MCF 10A (cell line): Measurements from ENCODE around the gene FBXO47. TPM values are rescaled to one million over a fixed set of nuclear protein-coding genes. Genes with fewer than 3 reads are reported as not detected.

ENCODE experiments used
- BruUV-seq: library from RNA; stranded (reverse); fragments of 400-500 nt; replicated peaks from 2 replicates; lab custom pipeline; 2021; lab: Mats Ljungman, UMichigan
- CTCF ChIA-PET: fragments of 300-600 bp; sonication (Branson Sonifier 250); formaldehyde crosslinking; extraction: SDS; loops from one replicate; lab custom pipeline; 2021; ENCODE audit warnings: antibody characterized with exemption, inconsistent platforms; lab: Yijun Ruan, JAX
- POLR2A ChIA-PET: fragments of 300-600, 350-650 bp; sonication (Branson Sonifier 250); formaldehyde crosslinking; extraction: SDS; loops from one replicate; lab custom pipeline; 2020; ENCODE audit warnings: antibody characterized with exemption, inconsistent platforms; lab: Yijun Ruan, JAX
- DNase-seq: peaks from one replicate; pipeline ENCODE4 v3.0.0-alpha.2; 2018; ENCODE audit not compliant: unreplicated experiment
- H3K27ac Mint-ChIP-seq: one replicate; pipeline ENCODE4 v1.8.0; 2022; ENCODE audit warnings: mild to moderate bottlenecking, low read depth, mixed read lengths; ENCODE audit not compliant: unreplicated experiment
- H3K27me3 Mint-ChIP-seq: one replicate; pipeline ENCODE4 v1.8.0; 2022; ENCODE audit warnings: mixed read lengths; ENCODE audit not compliant: insufficient read depth, unreplicated experiment
- H3K36me3 Mint-ChIP-seq: one replicate; pipeline ENCODE4 v1.8.0; 2022; ENCODE audit warnings: mild to moderate bottlenecking, moderate library complexity, mixed read lengths; ENCODE audit not compliant: insufficient read depth, unreplicated experiment
- H3K4me1 Mint-ChIP-seq: one replicate; pipeline ENCODE4 v1.8.0; 2022; ENCODE audit warnings: mixed read lengths; ENCODE audit not compliant: insufficient read depth, unreplicated experiment
- H3K4me3 Mint-ChIP-seq: one replicate; pipeline ENCODE4 v1.8.0; 2022; ENCODE audit warnings: mild to moderate bottlenecking, moderate library complexity, mixed read lengths; ENCODE audit not compliant: unreplicated experiment
- H3K9me3 Mint-ChIP-seq: one replicate; pipeline ENCODE4 v1.8.0; 2022; ENCODE audit warnings: mixed read lengths; ENCODE audit not compliant: unreplicated experiment
- intact Hi-C: fragments of 100-400 bp; cut with micrococcal nuclease; formaldehyde crosslinking; loops from 2 replicates; pipeline ENCODE4 v1.14.1; 2022
- total RNA-seq: library from RNA; stranded (reverse); gene quantifications from 2 replicates; pipeline ENCODE4 v1.2.3, GENCODE V29; 2022
- TF ChIP-seq, protein P1 (sequence below): fragments of 200-600 bp; IDR thresholded peaks from one replicate; pipeline ENCODE4 v1.8.0; 2022; ENCODE audit warnings: antibody characterized with exemption, mild to moderate bottlenecking; ENCODE audit not compliant: unreplicated experiment

FBXO47 gene
- total RNA-seq, 1 experiment from 2014 or later, result not detected

DNA sequence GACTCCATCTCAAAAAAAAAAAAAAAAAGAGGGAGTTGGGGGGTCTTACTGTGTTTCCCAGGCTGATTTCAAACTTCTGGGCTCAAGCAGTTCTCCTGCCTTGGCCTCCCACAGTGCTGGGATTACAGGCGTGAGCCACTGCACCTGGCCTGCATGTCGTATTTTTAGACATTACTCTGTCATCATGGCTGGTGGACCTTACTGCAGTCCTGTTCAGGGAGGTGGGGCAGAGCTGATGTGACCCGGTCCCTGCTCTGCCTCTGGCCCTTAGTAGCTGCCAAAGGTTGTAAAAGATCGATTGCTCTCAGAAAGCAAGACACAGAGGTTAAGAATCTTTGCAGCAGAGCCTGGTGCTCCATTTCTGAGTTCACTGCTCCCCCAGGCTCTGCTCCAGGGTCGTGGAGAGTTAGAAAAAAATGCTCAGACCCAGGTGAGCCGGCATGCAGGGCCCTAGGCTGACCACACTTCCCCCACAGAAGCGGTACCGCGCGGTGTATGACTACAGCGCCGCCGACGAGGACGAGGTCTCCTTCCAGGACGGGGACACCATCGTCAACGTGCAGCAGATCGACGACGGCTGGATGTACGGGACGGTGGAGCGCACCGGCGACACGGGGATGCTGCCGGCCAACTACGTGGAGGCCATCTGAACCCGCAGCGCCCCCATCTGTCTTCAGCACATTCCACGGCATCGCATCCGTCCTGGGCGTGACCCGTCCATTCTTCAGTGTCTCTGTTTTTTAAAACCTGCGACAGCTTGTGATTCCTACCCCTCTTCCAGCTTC, 48.9 kb downstream of the FBXO47 start:
- Mint-ChIP-seq H3K27ac (no peak overlapping the region), H3K27me3 (no peaks in the 10 kb centered on the region), H3K36me3 (peaks cover 72% of the 10 kb centered on the region), H3K4me1 (peaks cover 6% of the 10 kb centered on the region), H3K4me3 (no peak overlapping the region), H3K9me3 (no peaks in the 10 kb centered on the region)
- ChIA-PET POLR2A (no interaction called here), CTCF (interaction anchor here (0.6 kb wide), 1 partner anchor 24 kb away, joined by 3 read pairs; no protein-coding TSS in a partner anchor)
- TF ChIP-seq, protein P1, sequence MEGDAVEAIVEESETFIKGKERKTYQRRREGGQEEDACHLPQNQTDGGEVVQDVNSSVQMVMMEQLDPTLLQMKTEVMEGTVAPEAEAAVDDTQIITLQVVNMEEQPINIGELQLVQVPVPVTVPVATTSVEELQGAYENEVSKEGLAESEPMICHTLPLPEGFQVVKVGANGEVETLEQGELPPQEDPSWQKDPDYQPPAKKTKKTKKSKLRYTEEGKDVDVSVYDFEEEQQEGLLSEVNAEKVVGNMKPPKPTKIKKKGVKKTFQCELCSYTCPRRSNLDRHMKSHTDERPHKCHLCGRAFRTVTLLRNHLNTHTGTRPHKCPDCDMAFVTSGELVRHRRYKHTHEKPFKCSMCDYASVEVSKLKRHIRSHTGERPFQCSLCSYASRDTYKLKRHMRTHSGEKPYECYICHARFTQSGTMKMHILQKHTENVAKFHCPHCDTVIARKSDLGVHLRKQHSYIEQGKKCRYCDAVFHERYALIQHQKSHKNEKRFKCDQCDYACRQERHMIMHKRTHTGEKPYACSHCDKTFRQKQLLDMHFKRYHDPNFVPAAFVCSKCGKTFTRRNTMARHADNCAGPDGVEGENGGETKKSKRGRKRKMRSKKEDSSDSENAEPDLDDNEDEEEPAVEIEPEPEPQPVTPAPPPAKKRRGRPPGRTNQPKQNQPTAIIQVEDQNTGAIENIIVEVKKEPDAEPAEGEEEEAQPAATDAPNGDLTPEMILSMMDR, result no peak
- BruUV-seq, result no TSS peak
- intact Hi-C loops, result no loop called here
- no peak for DNase-seq

DNA sequence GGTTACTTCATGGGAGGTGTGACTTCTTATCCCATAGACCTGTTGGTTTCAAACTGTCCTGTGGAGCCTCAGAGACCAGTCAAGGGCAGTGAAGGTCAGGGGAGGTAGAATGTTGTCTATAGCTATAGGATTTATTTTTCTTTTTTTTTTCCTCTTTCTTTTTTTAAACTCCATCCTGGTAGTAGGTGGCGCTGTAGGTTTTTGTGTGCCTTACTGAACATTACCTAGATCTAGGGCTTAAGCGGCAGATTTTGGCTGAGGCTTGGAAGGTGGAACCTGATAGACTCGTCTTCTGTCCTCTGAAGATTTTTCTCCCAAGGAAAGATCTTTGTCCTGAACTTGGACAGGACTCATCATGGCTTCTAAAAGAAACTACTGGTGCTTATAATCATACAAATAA, 49.9 kb downstream of the FBXO47 start:
- Mint-ChIP-seq H3K4me3 (no peak overlapping the region), H3K36me3 (peaks cover 77% of the 10 kb centered on the region), H3K9me3 (no peaks in the 10 kb centered on the region), H3K4me1 (peaks cover 6% of the 10 kb centered on the region), H3K27me3 (no peaks in the 10 kb centered on the region), H3K27ac (no peak overlapping the region)
- no peak for DNase-seq
- TF ChIP-seq, protein P1, result no peak
- CTCF ChIA-PET, result interaction anchor here (0.6 kb wide), 1 partner anchor 249 kb away, joined by 3 read pairs; no protein-coding TSS in a partner anchor
- POLR2A ChIA-PET, result no interaction called here
- intact Hi-C loops, result no loop called here
- BruUV-seq, result no TSS peak

DNA sequence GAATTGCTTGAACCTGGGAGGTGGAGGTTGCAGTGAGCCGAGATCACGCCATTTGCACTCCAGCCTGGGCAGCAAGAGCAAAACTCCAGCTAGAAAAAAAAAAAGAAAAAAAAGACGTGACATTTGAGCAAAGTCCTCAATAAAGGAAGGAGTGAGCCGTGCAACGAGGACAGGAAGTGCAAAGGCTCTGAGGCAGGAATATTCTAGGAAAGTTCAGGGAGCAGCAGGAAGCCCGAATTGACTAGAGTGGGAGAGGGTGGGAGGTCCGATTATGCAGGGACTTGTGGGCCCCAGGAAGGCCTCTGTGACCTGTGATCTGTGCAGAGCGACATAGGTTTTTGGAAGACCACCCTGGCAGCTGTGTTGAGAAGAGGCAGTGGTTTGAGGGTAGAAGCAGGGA, 50.4 kb downstream of the FBXO47 start:
- Mint-ChIP-seq H3K4me3 (no peak overlapping the region), H3K27ac (no peak overlapping the region), H3K9me3 (no peaks in the 10 kb centered on the region), H3K36me3 (peaks cover 75% of the 10 kb centered on the region), H3K27me3 (no peaks in the 10 kb centered on the region), H3K4me1 (peaks cover 4% of the 10 kb centered on the region)
- intact Hi-C loops, result no loop called here
- ChIA-PET CTCF (interaction anchor here (0.6 kb wide), 1 partner anchor 248 kb away, joined by 3 read pairs; no protein-coding TSS in a partner anchor), POLR2A (interaction anchor here (0.6 kb wide), 1 partner anchor 328 kb away, joined by 3 read pairs; no protein-coding TSS in a partner anchor)
- TF ChIP-seq, protein P1, result no peak
- DNase-seq, result no peak
- BruUV-seq, result no TSS peak

- no peaks in the 10 kb centered on the region for H3K27me3 Mint-ChIP-seq
- ChIA-PET POLR2A (interaction anchor here (0.7 kb wide), 1 partner anchor 44 kb away, joined by 3 read pairs; no protein-coding TSS in a partner anchor), CTCF (interaction anchor here (0.6 kb wide), 1 partner anchor 239 kb away, joined by 4 read pairs; no protein-coding TSS in a partner anchor)
- H3K9me3 Mint-ChIP-seq, result no peaks in the 10 kb centered on the region
- no TSS peak for BruUV-seq
- no peak overlapping the region for H3K27ac Mint-ChIP-seq
- H3K4me1 Mint-ChIP-seq, result no peaks in the 10 kb centered on the region
- H3K4me3 Mint-ChIP-seq, result no peak overlapping the region
- TF ChIP-seq, protein P1, result no peak
- peaks cover 73% of the 10 kb centered on the region for H3K36me3 Mint-ChIP-seq
- DNase-seq, result no peak
- intact Hi-C loops, result no loop called here
These were observed 51.6 kb downstream of the FBXO47 start for GRCh38 chr17:38915639-38915995.
